Left ventricle myocardium inferior (tissue), 1 donor: ENCODE measurements around the gene CEP72. TPM values are rescaled to one million over a fixed set of nuclear protein-coding genes. Genes with fewer than 3 reads are reported as not detected.

Experiments used
- DNase-seq: peaks from one replicate; pipeline ENCODE4 v3.0.0-alpha.2; 2020
- H3K27ac ChIP-seq: fragments of 200-600 bp; replicated peaks from 2 replicates; pipeline ENCODE4 v1.8.0; 2021
- H3K27me3 ChIP-seq: fragments of 200-600 bp; 2 replicates; pipeline ENCODE4 v1.8.0; 2021; ENCODE audit warnings: low read depth
- H3K36me3 ChIP-seq: fragments of 200-600 bp; 2 replicates; pipeline ENCODE4 v1.8.0; 2021
- H3K4me1 ChIP-seq: fragments of 200-600 bp; 2 replicates; pipeline ENCODE4 v1.8.0; 2021
- H3K4me3 ChIP-seq: fragments of 200-600 bp; 2 replicates; pipeline ENCODE4 v1.8.0; 2021; ENCODE audit warnings: mild to moderate bottlenecking, moderate library complexity
- H3K9me3 ChIP-seq: fragments of 200-600 bp; replicated peaks from 2 replicates; pipeline ENCODE4 v1.8.0; 2021
- intact Hi-C: fragments of 100-400 bp; cut with micrococcal nuclease; formaldehyde crosslinking; loops from one replicate; pipeline ENCODE4 v1.11.0; 2022
- total RNA-seq: library from RNA; stranded (reverse); fragmentation: NEBNext Ultra II Directional; extraction: Animal tissue kit (Norgen Biotek cat#: 25700); gene quantifications from one replicate; pipeline ENCODE4 v1.2.1, GENCODE V29; 2021
- TF ChIP-seq, protein P1 (sequence below): fragments of 200-600 bp; IDR thresholded peaks from 2 replicates; pipeline ENCODE4 v1.8.0; 2021; ENCODE audit warnings: antibody characterized with exemption, mild to moderate bottlenecking, borderline replicate concordance
- donor health status: DM: no; HTN: yes; CAD: no; lungs with severe emphysema.

CEP72 gene
- total RNA-seq, 1 donor from 2014 or later, result 1.7 TPM

DNA sequence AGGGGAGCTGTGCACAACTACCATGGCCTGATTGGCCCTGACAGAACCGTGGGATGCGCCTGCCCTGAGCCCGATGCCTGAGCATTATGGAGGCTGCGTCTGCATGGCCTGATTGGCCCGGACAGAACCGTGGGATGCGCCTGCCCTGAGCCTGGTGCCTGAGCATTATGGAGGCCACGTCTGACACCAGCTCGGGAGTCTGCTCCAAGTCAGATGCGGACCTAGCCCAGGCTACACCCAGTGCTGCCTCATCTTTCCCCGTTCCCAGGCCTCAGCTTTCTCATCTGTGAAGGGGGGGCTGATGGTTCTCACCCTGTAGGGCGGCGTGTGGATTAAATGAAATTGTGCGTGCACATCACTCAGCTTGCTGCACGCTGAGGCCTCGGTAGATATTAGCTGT lies 7.3 kb downstream of the CEP72 start:
- Histone ChIP-seq H3K36me3 (peaks cover 29% of the 10 kb centered on the region), H3K27me3 (no peaks in the 10 kb centered on the region), H3K4me3 (no peak overlapping the region), H3K27ac (no peak overlapping the region), H3K9me3 (peaks cover 3% of the 10 kb centered on the region), H3K4me1 (no peaks in the 10 kb centered on the region)
- TF ChIP-seq, protein P1, sequence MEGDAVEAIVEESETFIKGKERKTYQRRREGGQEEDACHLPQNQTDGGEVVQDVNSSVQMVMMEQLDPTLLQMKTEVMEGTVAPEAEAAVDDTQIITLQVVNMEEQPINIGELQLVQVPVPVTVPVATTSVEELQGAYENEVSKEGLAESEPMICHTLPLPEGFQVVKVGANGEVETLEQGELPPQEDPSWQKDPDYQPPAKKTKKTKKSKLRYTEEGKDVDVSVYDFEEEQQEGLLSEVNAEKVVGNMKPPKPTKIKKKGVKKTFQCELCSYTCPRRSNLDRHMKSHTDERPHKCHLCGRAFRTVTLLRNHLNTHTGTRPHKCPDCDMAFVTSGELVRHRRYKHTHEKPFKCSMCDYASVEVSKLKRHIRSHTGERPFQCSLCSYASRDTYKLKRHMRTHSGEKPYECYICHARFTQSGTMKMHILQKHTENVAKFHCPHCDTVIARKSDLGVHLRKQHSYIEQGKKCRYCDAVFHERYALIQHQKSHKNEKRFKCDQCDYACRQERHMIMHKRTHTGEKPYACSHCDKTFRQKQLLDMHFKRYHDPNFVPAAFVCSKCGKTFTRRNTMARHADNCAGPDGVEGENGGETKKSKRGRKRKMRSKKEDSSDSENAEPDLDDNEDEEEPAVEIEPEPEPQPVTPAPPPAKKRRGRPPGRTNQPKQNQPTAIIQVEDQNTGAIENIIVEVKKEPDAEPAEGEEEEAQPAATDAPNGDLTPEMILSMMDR, result no peak
- intact Hi-C loops, result no loop called here
- no peak for DNase-seq

DNA sequence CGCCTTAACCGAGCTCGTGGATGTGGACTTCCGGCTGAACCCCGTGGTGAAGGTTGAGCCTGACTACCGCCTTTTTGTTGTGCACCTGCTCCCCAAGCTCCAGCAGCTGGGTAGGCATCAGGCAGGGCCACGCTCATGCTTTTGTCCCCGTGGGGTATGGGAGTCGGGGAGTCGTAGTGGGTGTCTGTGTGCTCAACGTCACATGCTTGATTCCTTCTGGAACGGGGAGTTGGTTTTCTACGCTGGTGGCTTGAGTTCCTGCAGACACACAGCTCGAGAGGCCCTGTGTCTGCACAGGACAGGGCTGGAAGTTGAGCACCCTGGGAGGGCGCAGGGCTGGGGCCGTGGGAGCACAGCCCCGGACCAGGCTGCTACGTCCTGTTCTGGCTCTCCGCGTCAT lies 8.0 kb downstream of the CEP72 start:
- Histone ChIP-seq H3K27me3 (no peaks in the 10 kb centered on the region), H3K9me3 (peaks cover 2% of the 10 kb centered on the region), H3K27ac (no peak overlapping the region), H3K4me3 (no peak overlapping the region), H3K4me1 (no peaks in the 10 kb centered on the region), H3K36me3 (peaks cover 31% of the 10 kb centered on the region)
- no peak for DNase-seq
- TF ChIP-seq, protein P1, result no peak
- intact Hi-C loops, result no loop called here

DNA sequence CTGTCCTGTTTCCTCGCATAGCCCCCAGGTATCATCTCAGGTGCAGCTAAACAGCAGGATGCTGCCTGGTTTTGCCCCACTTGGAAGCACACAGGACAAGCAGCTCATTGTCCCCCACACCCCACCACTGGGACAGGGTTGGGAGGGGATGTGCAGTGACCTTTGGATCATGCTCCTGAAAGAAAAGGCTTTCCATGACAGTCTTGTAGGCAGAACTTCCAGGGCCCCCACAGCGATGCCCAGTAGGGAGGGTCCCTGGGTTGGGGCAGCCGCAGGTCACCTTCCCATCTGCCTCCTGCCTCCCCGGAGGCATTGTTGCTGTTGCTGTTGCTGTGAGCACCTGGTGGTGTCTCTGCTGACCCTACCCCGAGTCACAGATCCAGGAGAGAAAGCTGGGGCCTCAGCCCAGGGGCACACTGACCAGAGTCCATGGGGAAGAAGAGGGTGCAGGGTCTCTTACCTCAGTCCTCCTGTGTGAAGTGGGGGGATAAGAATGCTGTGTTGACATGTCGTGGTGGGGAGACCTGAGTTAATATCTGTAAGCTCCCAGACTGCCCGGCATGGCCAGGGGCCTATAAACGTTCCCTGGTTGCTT lies 8.5 kb downstream of the CEP72 start:
- Histone ChIP-seq H3K36me3 (peaks cover 34% of the 10 kb centered on the region), H3K4me1 (no peaks in the 10 kb centered on the region), H3K27me3 (no peaks in the 10 kb centered on the region), H3K9me3 (no peaks in the 10 kb centered on the region), H3K4me3 (no peak overlapping the region), H3K27ac (no peak overlapping the region)
- TF ChIP-seq, protein P1, result no peak
- intact Hi-C loops, result no loop called here
- no peak for DNase-seq

DNA sequence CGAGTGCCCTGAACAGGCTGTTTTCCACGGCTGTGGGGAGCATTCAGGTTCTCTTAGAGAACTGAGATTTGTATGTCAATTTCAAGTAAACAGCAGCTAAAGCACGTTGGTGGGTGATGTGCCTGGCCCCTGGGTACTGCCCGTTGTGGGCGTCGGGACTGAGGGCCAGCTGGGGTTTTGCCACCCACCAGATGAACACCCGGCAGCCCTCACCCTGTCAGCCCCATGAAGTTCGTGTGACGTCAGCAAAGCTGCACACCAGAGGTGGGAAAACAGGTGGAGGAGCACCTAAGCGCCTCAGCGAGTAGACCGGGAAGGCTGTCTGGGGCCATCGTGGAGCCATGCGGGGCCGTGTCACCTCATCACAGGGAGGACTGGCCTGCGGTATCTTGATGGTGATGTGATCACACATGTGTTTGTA lies 9.2 kb downstream of the CEP72 start:
- no peak overlapping the region for H3K27ac ChIP-seq
- peaks cover 39% of the 10 kb centered on the region for H3K36me3 ChIP-seq
- no peaks in the 10 kb centered on the region for H3K9me3 ChIP-seq
- H3K4me1 ChIP-seq, result no peaks in the 10 kb centered on the region
- no peaks in the 10 kb centered on the region for H3K27me3 ChIP-seq
- no peak for DNase-seq
- TF ChIP-seq, protein P1, result no peak
- no peak overlapping the region for H3K4me3 ChIP-seq
- intact Hi-C loops, result no loop called here

DNA sequence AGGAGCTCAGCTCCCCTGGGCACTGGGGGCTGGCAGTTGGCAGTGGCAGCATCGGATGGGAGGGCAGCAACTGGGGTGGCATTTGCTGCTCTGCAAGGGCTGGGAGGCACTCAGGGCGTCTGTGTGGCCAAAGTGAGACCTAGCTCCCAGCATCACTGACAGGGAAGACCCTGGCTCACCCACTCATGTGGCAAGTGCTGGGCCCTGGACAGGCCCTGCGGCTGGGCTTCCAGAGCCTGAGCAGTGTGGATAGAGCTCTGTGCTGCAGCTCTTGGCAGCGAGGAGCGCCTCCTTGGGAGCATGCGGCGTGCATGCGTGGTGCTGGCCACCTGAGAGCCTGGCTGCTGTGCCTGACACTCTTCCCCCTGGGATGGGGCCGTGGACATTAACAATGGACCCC lies 10.2 kb downstream of the CEP72 start:
- no peak for DNase-seq
- intact Hi-C loops, result no loop called here
- Histone ChIP-seq H3K27ac (no peak overlapping the region), H3K27me3 (no peaks in the 10 kb centered on the region), H3K9me3 (no peaks in the 10 kb centered on the region), H3K36me3 (peaks cover 43% of the 10 kb centered on the region), H3K4me3 (no peak overlapping the region), H3K4me1 (no peaks in the 10 kb centered on the region)
- TF ChIP-seq, protein P1, result no peak
